ENCODE results near the gene OSBPL9. TPM values are rescaled to one million over a fixed set of nuclear protein-coding genes. Genes with fewer than 3 reads are reported as not detected.

Gene OSBPL9
- polyA plus RNA-seq, 1 experiment: 69.6 TPM

- Histone ChIP-seq H3K9me3 (ENCODE audit: control insufficient read depth, insufficient read depth, low read length) (no peaks in the 10 kb centered on the region; the same call in 1 of the 2 replicates), H3K27me3 (ENCODE audit: control insufficient read depth, insufficient read depth, low read length) (no peaks in the 10 kb centered on the region), H3K4me3 (ENCODE audit: low read depth, low read length) (no peak overlapping the region), H3K27ac (ENCODE audit: low read depth, low read length) (no peak overlapping the region)
- CTCF ChIA-PET: interaction anchor here (0.6 to 0.7 kb wide), 2 partner anchors 129 to 535 kb away, joined by 3 read pairs; no protein-coding TSS in a partner anchor
- no peak for TF ChIP-seq CTCF (IDR thresholded peaks at IDR 0.05; ENCODE audit: low read depth, low read length)
- DNase-seq (ENCODE audit: low read depth, low spot score): no peak
- POLR2A ChIA-PET: no interaction called here
Observed at GRCh38 chr1:51621841-51622454, 5.1 kb downstream of the OSBPL9 start.

- Histone ChIP-seq H3K27ac (ENCODE audit: low read depth, low read length) (no peak overlapping the region), H3K9me3 (ENCODE audit: control insufficient read depth, insufficient read depth, low read length) (no peaks in the 10 kb centered on the region), H3K27me3 (ENCODE audit: control insufficient read depth, insufficient read depth, low read length) (no peaks in the 10 kb centered on the region), H3K4me3 (ENCODE audit: low read depth, low read length) (no peak overlapping the region)
- TF ChIP-seq CTCF (IDR thresholded peaks at IDR 0.05; ENCODE audit: low read depth, low read length): no peak
- ChIA-PET CTCF (no interaction called here), POLR2A (no interaction called here)
- no peak for DNase-seq (ENCODE audit: low read depth, low spot score)
Observed at GRCh38 chr1:51622455-51622913, 5.6 kb downstream of the OSBPL9 start.

GRCh38 chr1:51623025-51623424 is 6.1 kb downstream of the OSBPL9 start:
- no peak overlapping the region for H3K27ac ChIP-seq (ENCODE audit: low read depth, low read length)
- no peak for DNase-seq (ENCODE audit: low read depth, low spot score)
- TF ChIP-seq CTCF (IDR thresholded peaks at IDR 0.05; ENCODE audit: low read depth, low read length): no peak
- CTCF ChIA-PET: interaction anchor here (2.1 kb wide), 1 partner anchor 146 kb away, joined by 9 read pairs; no protein-coding TSS in a partner anchor
- no peaks in the 10 kb centered on the region for H3K9me3 ChIP-seq (ENCODE audit: control insufficient read depth, insufficient read depth, low read length)
- H3K27me3 ChIP-seq (ENCODE audit: control insufficient read depth, insufficient read depth, low read length): no peaks in the 10 kb centered on the region
- no peak overlapping the region for H3K4me3 ChIP-seq (ENCODE audit: low read depth, low read length)
- POLR2A ChIA-PET: no interaction called here

GRCh38 chr1:51623450-51623849 is 6.6 kb downstream of the OSBPL9 start:
- CTCF ChIA-PET: interaction anchor here (2.1 kb wide), 1 partner anchor 146 kb away, joined by 9 read pairs; no protein-coding TSS in a partner anchor
- no peak for DNase-seq (ENCODE audit: low read depth, low spot score)
- no peaks in the 10 kb centered on the region for H3K9me3 ChIP-seq (ENCODE audit: control insufficient read depth, insufficient read depth, low read length)
- POLR2A ChIA-PET: no interaction called here
- no peak for TF ChIP-seq CTCF (IDR thresholded peaks at IDR 0.05; ENCODE audit: low read depth, low read length)
- H3K27me3 ChIP-seq (ENCODE audit: control insufficient read depth, insufficient read depth, low read length): no peaks in the 10 kb centered on the region
- H3K4me3 ChIP-seq (ENCODE audit: low read depth, low read length): no peak overlapping the region
- no peak overlapping the region for H3K27ac ChIP-seq (ENCODE audit: low read depth, low read length)

GRCh38 chr1:51624855-51625254 is 8.0 kb downstream of the OSBPL9 start:
- ChIA-PET CTCF (interaction anchor here (0.6 to 2.1 kb wide), 2 partner anchors 145 to 328 kb away, joined by 4 to 9 read pairs; no protein-coding TSS in a partner anchor), POLR2A (interaction anchor here (0.7 kb wide), 1 partner anchor 104 kb away, joined by 3 read pairs; no protein-coding TSS in a partner anchor)
- no peaks in the 10 kb centered on the region for H3K27me3 ChIP-seq (ENCODE audit: control insufficient read depth, insufficient read depth, low read length)
- no peak overlapping the region for H3K27ac ChIP-seq (ENCODE audit: low read depth, low read length)
- no peak overlapping the region for H3K4me3 ChIP-seq (ENCODE audit: low read depth, low read length)
- TF ChIP-seq CTCF (IDR thresholded peaks at IDR 0.05; ENCODE audit: low read depth, low read length): no peak
- H3K9me3 ChIP-seq (ENCODE audit: control insufficient read depth, insufficient read depth, low read length): no peaks in the 10 kb centered on the region
- no peak for DNase-seq (ENCODE audit: low read depth, low spot score)
